GM12878 (cell line): ENCODE data around the gene PIM2. TPM values are rescaled to one million over a fixed set of nuclear protein-coding genes. Genes with fewer than 3 reads are reported as not detected.
A peak's percentile ranks its signal among the peaks of the same experiment; 100 is the strongest.

Experiments
- BCL11A ChIP-seq: IDR thresholded peaks from 2 replicates; pipeline ENCODE4 v1.6.1; 2011; ENCODE audit warnings: low read depth, low read length
- BHLHE40 ChIP-seq, 2 experiments: fragments of 450-650 bp in 1 of 2; IDR thresholded peaks; 2 replicates each; pipeline ENCODE4 v1.6.1; 2011 to 2017; ENCODE audit warnings: low read depth in 2 of 2, borderline replicate concordance in 1 of 2, improper control_type of control experiment in 1 of 2, low read length in 1 of 2, mild to moderate bottlenecking in 1 of 2
- BMI1 ChIP-seq: fragments of 450-650 bp; IDR thresholded peaks from 2 replicates; pipeline ENCODE4 v1.6.1; 2016; ENCODE audit warnings: mild to moderate bottlenecking, moderate library complexity, borderline replicate concordance
- CHD2 ChIP-seq: IDR thresholded peaks from 2 replicates; pipeline ENCODE4 v1.6.1; 2011; ENCODE audit warnings: low read depth, low read length, improper control_type of control experiment, borderline replicate concordance
- CTCF ChIP-seq, 3 experiments: IDR thresholded peaks in 2 of 3; conservative IDR thresholded peaks in 1 of 3; 2 replicates each; pipeline ENCODE4 v1.5.1; 2011; ENCODE audit warnings: low read depth in 3 of 3, low read length in 3 of 3, mild to moderate bottlenecking in 3 of 3, control low read depth in 2 of 3, moderate library complexity in 2 of 3, inconsistent platforms in 1 of 3, mixed read lengths in 1 of 3; ENCODE audit not compliant: control insufficient read depth in 2 of 3, insufficient read depth in 1 of 3; ENCODE audit errors: extremely low read depth in 1 of 3
- HDAC2 ChIP-seq: fragments of 200-600 bp; sonication (generic); IDR thresholded peaks from 2 replicates; pipeline ENCODE4 v1.6.1; 2017
- HDAC6 ChIP-seq: fragments of 200-600 bp; sonication (generic); IDR thresholded peaks from one replicate; pipeline ENCODE4 v1.8.0; 2017; ENCODE audit warnings: antibody characterized with exemption; ENCODE audit not compliant: unreplicated experiment
- IKZF1 ChIP-seq: fragments of 450-650 bp; conservative IDR thresholded peaks from 2 replicates; pipeline ENCODE4 v1.6.1; 2017; ENCODE audit warnings: antibody characterized with exemption, mild to moderate bottlenecking
- IRF5 ChIP-seq: fragments of 450-650 bp; IDR thresholded peaks from 2 replicates; pipeline ENCODE4 v1.6.1; 2017; ENCODE audit warnings: borderline replicate concordance
- LARP7 ChIP-seq: fragments of 450-650 bp; IDR thresholded peaks from 2 replicates; pipeline ENCODE4 v1.6.1; 2017; ENCODE audit warnings: mild to moderate bottlenecking
- MXI1 ChIP-seq: fragments of 150-350 bp; IDR thresholded peaks from 2 replicates; pipeline ENCODE4 v1.6.1; 2011; ENCODE audit warnings: low read depth, mild to moderate bottlenecking, inconsistent platforms, low read length, improper control_type of control experiment
- NFYB ChIP-seq: IDR thresholded peaks from 2 replicates; pipeline ENCODE4 v1.6.1; 2011; ENCODE audit warnings: low read depth, mild to moderate bottlenecking, low read length, improper control_type of control experiment, moderate library complexity; ENCODE audit not compliant: insufficient read depth
- NR2C1 ChIP-seq: fragments of 450-650 bp; IDR thresholded peaks from 2 replicates; pipeline ENCODE4 v1.6.1; 2017; ENCODE audit warnings: antibody characterized with exemption, mild to moderate bottlenecking, moderate library complexity
- RAD51 ChIP-seq: fragments of 450-650 bp; IDR thresholded peaks from 2 replicates; pipeline ENCODE4 v1.6.1; 2016; ENCODE audit warnings: moderate library complexity, mild to moderate bottlenecking, inconsistent platforms
- REST ChIP-seq: IDR thresholded peaks from 2 replicates; pipeline ENCODE4 v1.6.1; 2012; ENCODE audit warnings: mild to moderate bottlenecking, low read depth, low read length
- SIN3A ChIP-seq: IDR thresholded peaks from 2 replicates; pipeline ENCODE4 v1.6.1; 2012; ENCODE audit warnings: low read depth, low read length, improper control_type of control experiment
- ZBTB40 ChIP-seq: fragments of 450-650 bp; IDR thresholded peaks from 2 replicates; pipeline ENCODE4 v1.6.1; 2016; ENCODE audit warnings: mild to moderate bottlenecking, moderate library complexity, borderline replicate concordance
- ZNF24 ChIP-seq: fragments of 450-650 bp; IDR thresholded peaks from 2 replicates; pipeline ENCODE4 v1.6.1; 2017; ENCODE audit warnings: antibody characterized with exemption, mild to moderate bottlenecking
- ZNF274 ChIP-seq: IDR thresholded peaks from one replicate; pipeline ENCODE4 v1.8.0; 2011; ENCODE audit not compliant: insufficient read length, insufficient read depth
- ZSCAN29 ChIP-seq: fragments of 450-650 bp; IDR thresholded peaks from 2 replicates; pipeline ENCODE4 v1.6.1; 2017; ENCODE audit warnings: mild to moderate bottlenecking, moderate library complexity
- polyA plus RNA-seq, 11 experiments: library from polyadenylated mRNA; depleted of rRNA in 4 of 11; unstranded in 6 of 11; stranded (reverse) in 5 of 11; fragments of >200 nt; fragmentation: Nextera tagmentation in 4 of 11; fragmentation: Illumina TruSeq in 1 of 11; extraction: Ambion mirVana in 4 of 11; extraction: Trizol in 1 of 11; gene quantifications; 1 replicate in 1 of 11; 2 replicates in 10 of 11; pipeline versions ENCODE4 v1.2.1 to v1.2.3, GENCODE V29; 2011 to 2016; ENCODE audit warnings: inconsistent platforms in 2 of 11, missing spikeins in 2 of 11, low read depth in 1 of 11
- total RNA-seq, 4 experiments: library from RNA; depleted of rRNA in 3 of 4; stranded (reverse); fragments of >200 nt in 3 of 4; fragmentation: Illumina TruSeq in 1 of 4; extraction: Trizol in 1 of 4; gene quantifications; 2 replicates each; pipeline versions ENCODE4 v1.2.1 to v1.2.3, GENCODE V29; 2013 to 2021

Gene PIM2
- total and polyA plus RNA-seq, 10 of the 15 experiments (the other 5 are each of a cell fraction or from before 2014, with no cell fraction given), result 19.2 to 96.8 (median 32.3) TPM

GRCh38 chrX:48918643-48919340 lies at the start of gene PIM2 (continued):
- TF ChIP-seq NFYB, result peak; percentile 80
- TF ChIP-seq ZSCAN29, result no peak
- TF ChIP-seq NR2C1, result no peak
- peak; percentile 72 for TF ChIP-seq HDAC6
- TF ChIP-seq SIN3A, result no peak
- peak; percentile 60 for TF ChIP-seq REST
- TF ChIP-seq CTCF (IDR thresholded peaks at IDR 0.05 in 2 of 3, conservative IDR thresholded peaks at IDR 0.05 in 1 of 3; ENCODE audit: control insufficient read depth in 2 of 3, extremely low read depth in 1 of 3, insufficient read depth in 1 of 3, low read depth in 3 of 3, low read length in 3 of 3), result no peak
- TF ChIP-seq BHLHE40 (IDR thresholded peaks at IDR 0.05; ENCODE audit: borderline replicate concordance in 1 of 2, low read depth in 2 of 2, low read length in 1 of 2), result peak; percentile 86 to 94
- TF ChIP-seq HDAC2, result no peak
- TF ChIP-seq IKZF1, result no peak
- no peak for TF ChIP-seq IRF5
- no peak for TF ChIP-seq BMI1
- peak; percentile 88 for TF ChIP-seq LARP7
- peak; percentile 84 for TF ChIP-seq RAD51
- TF ChIP-seq BCL11A, result no peak
- TF ChIP-seq ZBTB40, result no peak
- no peak for TF ChIP-seq ZNF274
- TF ChIP-seq MXI1, result peak; percentile 88
- TF ChIP-seq ZNF24, result no peak
- no peak for TF ChIP-seq CHD2
